Measurements from ENCODE around the gene SLC37A1.

DNA sequence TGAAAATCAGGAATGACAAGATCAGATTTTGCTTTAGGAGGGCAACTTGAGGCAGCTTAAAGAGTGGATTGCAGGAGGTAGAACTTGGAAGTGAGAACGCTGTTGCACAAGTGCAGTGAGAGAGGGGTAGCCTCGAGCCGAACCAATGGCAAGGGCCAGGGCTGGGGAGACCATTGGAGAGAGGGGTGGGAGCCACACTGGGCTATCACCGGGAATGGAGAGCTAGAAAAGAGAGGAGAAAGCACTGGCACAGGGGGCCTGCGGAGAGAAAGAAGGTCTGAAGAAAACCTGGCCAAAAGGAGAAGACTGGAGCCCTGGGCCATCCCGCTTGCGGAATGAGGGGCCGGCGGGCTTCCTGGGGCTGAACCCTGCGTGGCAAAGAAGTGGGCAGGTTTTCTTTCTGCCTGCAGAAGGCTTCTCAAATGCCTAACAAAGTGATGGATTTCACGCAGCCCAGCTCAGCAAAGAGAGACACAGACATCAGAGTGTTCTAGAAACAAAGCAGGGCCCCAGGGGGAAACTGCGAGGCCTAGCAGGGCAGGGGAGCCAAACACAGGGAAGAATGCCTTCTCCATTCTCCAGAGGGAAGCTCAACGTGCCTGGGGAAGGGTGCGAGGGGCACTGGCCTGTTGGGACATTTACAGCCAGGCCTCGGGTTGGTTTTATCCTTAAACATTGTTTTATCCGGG, 1.2 kb upstream of the SLC37A1 start:
- TF ChIP-seq, protein P1, sequence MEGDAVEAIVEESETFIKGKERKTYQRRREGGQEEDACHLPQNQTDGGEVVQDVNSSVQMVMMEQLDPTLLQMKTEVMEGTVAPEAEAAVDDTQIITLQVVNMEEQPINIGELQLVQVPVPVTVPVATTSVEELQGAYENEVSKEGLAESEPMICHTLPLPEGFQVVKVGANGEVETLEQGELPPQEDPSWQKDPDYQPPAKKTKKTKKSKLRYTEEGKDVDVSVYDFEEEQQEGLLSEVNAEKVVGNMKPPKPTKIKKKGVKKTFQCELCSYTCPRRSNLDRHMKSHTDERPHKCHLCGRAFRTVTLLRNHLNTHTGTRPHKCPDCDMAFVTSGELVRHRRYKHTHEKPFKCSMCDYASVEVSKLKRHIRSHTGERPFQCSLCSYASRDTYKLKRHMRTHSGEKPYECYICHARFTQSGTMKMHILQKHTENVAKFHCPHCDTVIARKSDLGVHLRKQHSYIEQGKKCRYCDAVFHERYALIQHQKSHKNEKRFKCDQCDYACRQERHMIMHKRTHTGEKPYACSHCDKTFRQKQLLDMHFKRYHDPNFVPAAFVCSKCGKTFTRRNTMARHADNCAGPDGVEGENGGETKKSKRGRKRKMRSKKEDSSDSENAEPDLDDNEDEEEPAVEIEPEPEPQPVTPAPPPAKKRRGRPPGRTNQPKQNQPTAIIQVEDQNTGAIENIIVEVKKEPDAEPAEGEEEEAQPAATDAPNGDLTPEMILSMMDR (conservative IDR thresholded peaks at IDR 0.05) = no peak
- TF ChIP-seq EZH2 (IDR thresholded peaks at IDR 0.05; ENCODE audit: low read depth) = no peak
